DMS53 treated with DMSO at 0.1 percent for 48 hours (cell line): ENCODE measurements around the gene TBC1D14.

ENCODE experiments used
- DNase-seq: peaks from one replicate; lab custom pipeline; 2025; ENCODE audit not compliant: unreplicated experiment; lab: John Stamatoyannopoulos, UW

TBC1D14 gene

GRCh38 chr4:6926681-6927478 lies 17.3 kb downstream of the TBC1D14 start:
- DNase-seq, result no peak

- DNase-seq, result no peak
Measured at GRCh38 chr4:6928081-6928480, 18.5 kb downstream of the TBC1D14 start.

- DNase-seq, result no peak
Measured at GRCh38 chr4:6929339-6929811, 19.7 kb downstream of the TBC1D14 start.

- DNase-seq, result no peak
Measured at GRCh38 chr4:6929812-6930464, 20.3 kb downstream of the TBC1D14 start.

GRCh38 chr4:6932475-6932874 lies 22.8 kb downstream of the TBC1D14 start:
- no peak for DNase-seq

GRCh38 chr4:6932918-6933317 lies 23.3 kb downstream of the TBC1D14 start:
- no peak for DNase-seq

GRCh38 chr4:6933691-6934430 lies 24.2 kb downstream of the TBC1D14 start:
- no peak for DNase-seq

- DNase-seq, result no peak
Measured at GRCh38 chr4:6935965-6936364, 26.3 kb downstream of the TBC1D14 start.

- no peak for DNase-seq
Measured at GRCh38 chr4:6937201-6937600, 27.6 kb downstream of the TBC1D14 start.

GRCh38 chr4:6937754-6938153 lies 28.1 kb downstream of the TBC1D14 start:
- DNase-seq, result no peak

- no peak for DNase-seq
Measured at GRCh38 chr4:6938237-6938636, 28.6 kb downstream of the TBC1D14 start.

- no peak for DNase-seq
Measured at GRCh38 chr4:6938647-6939271, 29.1 kb downstream of the TBC1D14 start.

GRCh38 chr4:6939761-6940743 lies 30.4 kb downstream of the TBC1D14 start:
- DNase-seq, result no peak

- no peak for DNase-seq
Measured at GRCh38 chr4:6940744-6941137, 31.1 kb downstream of the TBC1D14 start.

- DNase-seq, result no peak
Measured at GRCh38 chr4:6941796-6942195, 32.2 kb downstream of the TBC1D14 start.

GRCh38 chr4:6942238-6942800 lies 32.7 kb downstream of the TBC1D14 start:
- DNase-seq, result no peak

GRCh38 chr4:6943012-6943884 lies 33.6 kb downstream of the TBC1D14 start:
- DNase-seq, result no peak

- no peak for DNase-seq
Measured at GRCh38 chr4:6943885-6944225, 34.2 kb downstream of the TBC1D14 start.
